H1 (cell line): ENCODE results near the gene PTPN9. TPM values are rescaled to one million over a fixed set of nuclear protein-coding genes. Genes with fewer than 3 reads are reported as not detected.

ENCODE experiments used
- CTCF ChIA-PET: fragments of 300-600 bp; sonication (Branson Sonifier 250); formaldehyde crosslinking; loops from one replicate; lab custom pipeline; 2021; ENCODE audit not compliant: partially characterized antibody; lab: Charles Lee
- POLR2A ChIA-PET: fragments of 300-600 bp; sonication (Branson Sonifier 250); formaldehyde crosslinking; loops from one replicate; lab custom pipeline; 2021; ENCODE audit warnings: inconsistent platforms; ENCODE audit not compliant: partially characterized antibody; lab: Charles Lee
- DNase-seq, 2 experiments: peaks; one replicate each; pipeline versions ENCODE4 v3.0.0 to v3.0.0-alpha.2; 2010 to 2022; ENCODE audit warnings: low spot score in 2 of 2, low read depth in 1 of 2, mixed read lengths in 1 of 2
- FAIRE-seq: peaks from 2 replicates; lab custom pipeline; 2011; peaks lifted over from hg19 to GRCh38; lab: Jason Lieb, UNC
- H2AFZ ChIP-seq: 2 replicates; pipeline ENCODE4 v1.8.1; 2012; ENCODE audit warnings: low read length, inconsistent platforms
- H2AK5ac ChIP-seq: 2 replicates; pipeline ENCODE4 v1.6.1; 2013; ENCODE audit warnings: low read depth, low read length
- H2BK120ac ChIP-seq: replicated peaks from 2 replicates; pipeline ENCODE3; 2013; ENCODE audit warnings: low read depth, low read length, inconsistent platforms
- H2BK12ac ChIP-seq: 2 replicates; pipeline ENCODE4 v1.6.1; 2013; ENCODE audit warnings: low read depth, low read length
- H2BK15ac ChIP-seq: 2 replicates; pipeline ENCODE4 v1.6.1; 2013; ENCODE audit warnings: low read length
- H2BK20ac ChIP-seq: 2 replicates; pipeline ENCODE4 v1.6.1; 2013; ENCODE audit warnings: low read length
- H2BK5ac ChIP-seq: 2 replicates; pipeline ENCODE4 v1.6.1; 2013; ENCODE audit warnings: low read depth, low read length
- H3K14ac ChIP-seq: 2 replicates; pipeline ENCODE4 v1.6.1; 2013; ENCODE audit warnings: inconsistent platforms; ENCODE audit not compliant: insufficient read length
- H3K18ac ChIP-seq: 2 replicates; pipeline ENCODE4 v1.6.1; 2013; ENCODE audit warnings: low read length; ENCODE audit errors: extremely low read depth
- H3K23ac ChIP-seq: 2 replicates; pipeline ENCODE4 v1.6.1; 2013; ENCODE audit warnings: inconsistent platforms; ENCODE audit not compliant: insufficient read length
- H3K23me2 ChIP-seq: 2 replicates; pipeline ENCODE4 v1.6.1; 2013; ENCODE audit warnings: low read depth, low read length
- H3K27ac ChIP-seq: 2 replicates; pipeline ENCODE4 v1.6.1; 2011; ENCODE audit warnings: low read depth, low read length, inconsistent platforms
- H3K27me3 ChIP-seq, 4 experiments: replicated peaks in 1 of 4; 1 replicate in 1 of 4; 2 replicates in 3 of 4; pipeline versions ENCODE4 v1.6.1 to v1.8.1; 2011 to 2013; ENCODE audit warnings: low read length in 3 of 4, mild to moderate bottlenecking in 3 of 4, inconsistent platforms in 2 of 4, mixed read lengths in 2 of 4, moderate library complexity in 1 of 4; ENCODE audit not compliant: control insufficient read depth in 3 of 4, insufficient read depth in 3 of 4; ENCODE audit errors: extremely low read depth in 1 of 4
- H3K36me3 ChIP-seq, 4 experiments: 2 replicates each; pipeline versions ENCODE4 v1.6.1 to v1.8.1; 2011 to 2013; ENCODE audit warnings: mild to moderate bottlenecking in 4 of 4, low read length in 3 of 4, moderate library complexity in 2 of 4, control low read depth in 1 of 4, inconsistent platforms in 1 of 4; ENCODE audit not compliant: insufficient read depth in 4 of 4, control insufficient read depth in 2 of 4
- H3K4ac ChIP-seq: replicated peaks from 2 replicates; pipeline ENCODE3; 2013; ENCODE audit warnings: low read length, low read depth, mixed read lengths, inconsistent platforms; ENCODE audit not compliant: insufficient read length
- H3K4me1 ChIP-seq, 4 experiments: replicated peaks in 1 of 4; 1 replicate in 1 of 4; 2 replicates in 3 of 4; pipeline versions ENCODE4 v1.6.1 to v1.8.1; 2011 to 2013; ENCODE audit warnings: low read length in 3 of 4, inconsistent platforms in 2 of 4, mixed read lengths in 1 of 4; ENCODE audit not compliant: insufficient read depth in 4 of 4, control insufficient read depth in 3 of 4
- H3K4me2 ChIP-seq, 2 experiments: 2 replicates each; pipeline versions ENCODE4 v1.6.1 to v1.8.1; 2011 to 2013; ENCODE audit warnings: low read depth in 2 of 2, low read length in 2 of 2, control low read depth in 1 of 2, inconsistent platforms in 1 of 2, mild to moderate bottlenecking in 1 of 2; ENCODE audit not compliant: insufficient read depth in 1 of 2
- H3K4me3 ChIP-seq, 4 experiments: fragments of 200-600, 300-600 bp in 1 of 4; sonication (generic), shearing (Covaris generic), sonication (Bioruptor Twin) in 1 of 4; 2 replicates each; pipeline versions ENCODE4 v1.5.1 to v1.8.1; 2011 to 2016; ENCODE audit warnings: low read length in 4 of 4, low read depth in 3 of 4, control low read depth in 2 of 4, inconsistent platforms in 2 of 4, mild to moderate bottlenecking in 2 of 4, mixed read lengths in 1 of 4, moderate library complexity in 1 of 4; ENCODE audit not compliant: insufficient read depth in 2 of 4; ENCODE audit errors: extremely low read depth in 1 of 4
- H3K56ac ChIP-seq: replicated peaks from 2 replicates; pipeline ENCODE3; 2013; ENCODE audit warnings: low read depth, mild to moderate bottlenecking, mixed read lengths, low read length, inconsistent platforms; ENCODE audit not compliant: insufficient read length
- H3K79me1 ChIP-seq: 2 replicates; pipeline ENCODE4 v1.6.1; 2013; ENCODE audit warnings: low read depth, low read length, control low read depth
- H3K79me2 ChIP-seq, 2 experiments: 2 replicates each; pipeline versions ENCODE4 v1.6.1 to v1.8.1; 2012 to 2013; ENCODE audit warnings: low read length in 2 of 2, mild to moderate bottlenecking in 2 of 2, inconsistent platforms in 1 of 2; ENCODE audit not compliant: insufficient read depth in 2 of 2, control insufficient read depth in 1 of 2
- H3K9ac ChIP-seq, 4 experiments: replicated peaks in 1 of 4; 1 replicate in 1 of 4; 2 replicates in 3 of 4; pipeline versions ENCODE4 v1.6.1 to v1.8.1; 2011 to 2013; ENCODE audit warnings: low read depth in 3 of 4, low read length in 3 of 4, control low read depth in 2 of 4, mild to moderate bottlenecking in 2 of 4, moderate library complexity in 2 of 4, inconsistent platforms in 1 of 4; ENCODE audit errors: extremely low read depth in 1 of 4
- H3K9me3 ChIP-seq, 2 experiments: 2 replicates each; pipeline versions ENCODE4 v1.6.1 to v1.8.1; 2012 to 2013; ENCODE audit warnings: mild to moderate bottlenecking in 2 of 2, moderate library complexity in 2 of 2, control low read depth in 1 of 2, inconsistent platforms in 1 of 2, low read depth in 1 of 2, low read length in 1 of 2, mixed read lengths in 1 of 2; ENCODE audit not compliant: insufficient read depth in 2 of 2
- H4K20me1 ChIP-seq, 2 experiments: replicated peaks in 1 of 2; 2 replicates each; pipeline versions ENCODE3 to v1.8.1; 2011 to 2013; ENCODE audit warnings: inconsistent platforms in 2 of 2, low read length in 2 of 2, mild to moderate bottlenecking in 1 of 2; ENCODE audit not compliant: insufficient read depth in 2 of 2, control insufficient read depth in 1 of 2
- H4K5ac ChIP-seq: 2 replicates; pipeline ENCODE4 v1.6.1; 2013; ENCODE audit warnings: low read length, low read depth, mixed read lengths, inconsistent platforms; ENCODE audit not compliant: insufficient read length
- H4K8ac ChIP-seq: 2 replicates; pipeline ENCODE4 v1.8.0; 2013; ENCODE audit warnings: mild to moderate bottlenecking, moderate library complexity, low read length, inconsistent platforms; ENCODE audit not compliant: insufficient read depth; ENCODE audit errors: extremely low read depth
- H4K91ac ChIP-seq: replicated peaks from 2 replicates; pipeline ENCODE3; 2013; ENCODE audit warnings: low read length, mixed read lengths, inconsistent platforms; ENCODE audit not compliant: insufficient read length
- BRCA1 ChIP-seq: IDR thresholded peaks from 2 replicates; pipeline ENCODE4 v1.6.1; 2012; ENCODE audit warnings: low read depth, low read length, improper control_type of control experiment
- CBX5 ChIP-seq: fragments of 300-800, 300-1000 bp; sonication (generic); IDR thresholded peaks from 2 replicates; pipeline ENCODE4 v1.7.1; 2016; ENCODE audit warnings: antibody characterized with exemption, low read length, low read depth
- GTF2F1 ChIP-seq: IDR thresholded peaks from 2 replicates; pipeline ENCODE4 v1.6.1; 2012; ENCODE audit warnings: low read depth, low read length, improper control_type of control experiment, borderline replicate concordance
- NANOG ChIP-seq: IDR thresholded peaks from 2 replicates; pipeline ENCODE4 v1.6.1; 2011; ENCODE audit warnings: low read length, low read depth, mild to moderate bottlenecking, inconsistent platforms; ENCODE audit not compliant: insufficient read depth, poor library complexity, severe bottlenecking
- POLR2A ChIP-seq, 2 experiments: IDR thresholded peaks; 1 replicate in 1 of 2; 2 replicates in 1 of 2; pipeline ENCODE4 v1.6.1; 2011; ENCODE audit warnings: low read depth in 2 of 2, low read length in 2 of 2, mild to moderate bottlenecking in 2 of 2; ENCODE audit errors: control extremely low read depth in 1 of 2
- YY1 ChIP-seq: IDR thresholded peaks from 2 replicates; pipeline ENCODE4 v1.6.1; 2011; ENCODE audit warnings: low read depth, mild to moderate bottlenecking, low read length
- WGBS, 2 experiments: shearing (Covaris generic) in 1 of 2; methylation state at CpG; one replicate each; pipeline versions ENCODE4 v1.1.6 to v1.1.7; 2013 to 2015; ENCODE audit warnings: low lambda C conversion rate in 2 of 2, mixed read lengths in 2 of 2, inconsistent platforms in 1 of 2, low coverage in 1 of 2, missing lambda C conversion rate in 1 of 2; ENCODE audit not compliant: insufficient replicate concordance in 2 of 2, insufficient coverage in 1 of 2, insufficient read length in 1 of 2; ENCODE audit errors: extremely low coverage in 1 of 2, missing lambda C conversion rate in 1 of 2; 5-methylcytosine and 5-hydroxymethylcytosine counted together
- polyA plus RNA-seq, 7 experiments: library from polyadenylated mRNA; depleted of rRNA in 3 of 7; stranded (reverse) in 5 of 7; unstranded in 2 of 7; fragments of >200 nt in 5 of 7; fragments of 200-250 nt in 2 of 7; gene quantifications; 1 replicate in 5 of 7; 2 replicates in 1 of 7; 4 replicates in 1 of 7; pipeline versions ENCODE4 v1.2.1 to v1.2.3, GENCODE V29; 2011 to 2013; ENCODE audit warnings: missing spikeins in 2 of 7, mixed read lengths in 2 of 7
- total RNA-seq: library from RNA; stranded (reverse); fragmentation: NEBNext Ultra II Directional; extraction: Animal tissue kit (Norgen Biotek cat#: 25700); gene quantifications from 2 replicates; pipeline ENCODE4 v1.2.1, GENCODE V29; 2021

PTPN9 gene
- total and polyA plus RNA-seq, 2 of the 8 experiments (the other 6 are each of a cell fraction or from before 2014, with no cell fraction given), result 46.6 to 57.4 TPM

- Histone ChIP-seq H2AK5ac (no peak overlapping the region), H3K23ac (no peak overlapping the region), H3K79me2 (no peaks in the 10 kb centered on the region), H4K91ac (no peak overlapping the region), H3K4me2 (no peak overlapping the region), H2BK12ac (no peak overlapping the region), H2AFZ (no peak overlapping the region), H3K9me3 (no peaks in the 10 kb centered on the region), H3K4ac (no peak overlapping the region), H3K56ac (no peak overlapping the region), H2BK20ac (no peak overlapping the region), H2BK5ac (no peak overlapping the region), H3K4me3 (no peak overlapping the region), H3K79me1 (no peaks in the 10 kb centered on the region), H3K14ac (no peak overlapping the region), H3K27ac (no peak overlapping the region), H3K4me1 (no peaks in the 10 kb centered on the region), H3K27me3 (no peaks in the 10 kb centered on the region), H4K5ac (no peak overlapping the region), H4K8ac (no peak overlapping the region), H3K23me2 (no peaks in the 10 kb centered on the region), H3K9ac (no peak overlapping the region), H2BK120ac (no peak overlapping the region), H2BK15ac (no peak overlapping the region), H3K18ac (no peak overlapping the region), H4K20me1 (peaks cover 0 to 1% of the 10 kb centered on the region in 2 experiments), H3K36me3 (peaks cover 22 to 64% (median 47%) of the 10 kb centered on the region in 4 experiments)
- POLR2A ChIA-PET, result interaction anchor here (0.5 kb wide), 1 partner anchor 39 kb away, joined by 3 read pairs; no protein-coding TSS in a partner anchor
- 91% methylated on average over 2 of the region's 2 CpGs; no CpG with 5 or more reads in 1 of the 2 experiments for WGBS, 2 experiments
- DNase-seq, result no peak
- FAIRE-seq, result no peak
- CTCF ChIA-PET, result interaction anchor here (1.1 kb wide), 2 partner anchors 21 to 214 kb away, joined by 3 read pairs; no protein-coding TSS in a partner anchor
- no peak for TF ChIP-seq YY1
- no peak for TF ChIP-seq NANOG
- no peak for TF ChIP-seq POLR2A (IDR thresholded peaks at IDR 0.05; ENCODE audit: control extremely low read depth in 1 of 2, low read depth in 2 of 2, low read length in 2 of 2)
- no peak for TF ChIP-seq BRCA1
- TF ChIP-seq GTF2F1, result no peak
- no peak for TF ChIP-seq CBX5
Measured at GRCh38 chr15:75468913-75469598, 110.1 kb downstream of the PTPN9 start.
